GM23338 (cell line): ENCODE results near the gene PDIA3. TPM values are rescaled to one million over a fixed set of nuclear protein-coding genes. Genes with fewer than 3 reads are reported as not detected.

Source experiments
- ATAC-seq: fragments of 200-7000 bp; cut with Tn5 transposase; 3 replicates; pipeline ENCODE4 v1.9.1; 2020
- DNase-seq: peaks from one replicate; pipeline ENCODE4 v3.0.0-alpha.2; 2015; ENCODE audit warnings: low spot score
- H2AFZ ChIP-seq: fragments of 200-600 bp; sonication (generic); 2 replicates; pipeline ENCODE4 v1.8.0; 2016; ENCODE audit warnings: antibody characterized with exemption, mild to moderate bottlenecking, moderate library complexity
- H3F3A ChIP-seq: fragments of 200-600 bp; sonication (generic); replicated peaks from 2 replicates; pipeline ENCODE4 v1.8.0; 2017; ENCODE audit warnings: antibody characterized with exemption, mixed run types, low read depth
- H3K27ac ChIP-seq: fragments of 200-600 bp; sonication (generic); 2 replicates; pipeline ENCODE4 v1.6.1; 2016; ENCODE audit warnings: low read depth
- H3K27me3 ChIP-seq: fragments of 200-600 bp; sonication (generic); 2 replicates; pipeline ENCODE4 v1.8.0; 2016; ENCODE audit warnings: mild to moderate bottlenecking, mixed run types, moderate library complexity; ENCODE audit not compliant: insufficient read depth
- H3K36me3 ChIP-seq: fragments of 200-600 bp; sonication (generic); 2 replicates; pipeline ENCODE4 v1.8.0; 2016; ENCODE audit warnings: mild to moderate bottlenecking; ENCODE audit not compliant: insufficient read depth
- H3K4me1 ChIP-seq: fragments of 200-600 bp; sonication (generic); 2 replicates; pipeline ENCODE4 v1.8.0; 2016; ENCODE audit warnings: mild to moderate bottlenecking, moderate library complexity; ENCODE audit not compliant: insufficient read depth
- H3K4me2 ChIP-seq: fragments of 200-600 bp; sonication (generic); 2 replicates; pipeline ENCODE4 v1.7.1; 2017; ENCODE audit warnings: mixed run types
- H3K4me3 ChIP-seq: fragments of 200-600 bp; sonication (generic); 2 replicates; pipeline ENCODE4 v1.6.1; 2016; ENCODE audit warnings: mixed run types
- H3K79me2 ChIP-seq: fragments of 200-600 bp; sonication (generic); replicated peaks from 2 replicates; pipeline ENCODE4 v1.8.0; 2017; ENCODE audit warnings: mild to moderate bottlenecking; ENCODE audit not compliant: insufficient read depth
- H3K9me2 ChIP-seq: fragments of 200-600 bp; sonication (generic); 2 replicates; pipeline ENCODE4 v1.8.0; 2017; ENCODE audit not compliant: insufficient read depth
- H4K20me1 ChIP-seq: fragments of 200-600 bp; sonication (generic); replicated peaks from 2 replicates; pipeline ENCODE4 v1.8.0; 2017; ENCODE audit warnings: mild to moderate bottlenecking; ENCODE audit not compliant: insufficient read depth
- H3K27ac Mint-ChIP-seq: 2 replicates; pipeline ENCODE4 v1.8.0; 2020; ENCODE audit warnings: inconsistent platforms, mild to moderate bottlenecking, moderate library complexity, mixed read lengths
- H3K27me3 Mint-ChIP-seq: 3 replicates; pipeline ENCODE4 v1.8.0; 2022; ENCODE audit warnings: low read depth, mild to moderate bottlenecking, moderate library complexity, mixed read lengths, inconsistent platforms; ENCODE audit not compliant: insufficient read depth, poor library complexity
- H3K36me3 Mint-ChIP-seq: 3 replicates; pipeline ENCODE4 v1.8.0; 2021; ENCODE audit warnings: low read depth, mild to moderate bottlenecking, inconsistent platforms, moderate library complexity, mixed read lengths
- H3K4me1 Mint-ChIP-seq: 3 replicates; pipeline ENCODE4 v1.8.0; 2020; ENCODE audit warnings: mild to moderate bottlenecking, inconsistent platforms, mixed read lengths
- H3K4me3 Mint-ChIP-seq: 3 replicates; pipeline ENCODE4 v1.8.0; 2021; ENCODE audit warnings: moderate library complexity, mild to moderate bottlenecking, inconsistent platforms, mixed read lengths
- H3K9me3 Mint-ChIP-seq: 3 replicates; pipeline ENCODE4 v1.8.0; 2020; ENCODE audit warnings: moderate library complexity, mild to moderate bottlenecking, inconsistent platforms, mixed read lengths
- CREB1 ChIP-seq: fragments of 250-450 bp; sonication (Bioruptor Pico); IDR thresholded peaks from 2 replicates; pipeline ENCODE4 v1.5.0; 2020; ENCODE audit warnings: low read depth, mild to moderate bottlenecking, moderate library complexity
- JUNB ChIP-seq: IDR thresholded peaks from one replicate; pipeline ENCODE4 v1.6.1; 2016; ENCODE audit warnings: antibody characterized with exemption; ENCODE audit not compliant: unreplicated experiment
- NANOG ChIP-seq: IDR thresholded peaks from 2 replicates; pipeline ENCODE4 v1.6.1; 2016; ENCODE audit warnings: antibody characterized with exemption, borderline replicate concordance
- STAT1 ChIP-seq: IDR thresholded peaks from one replicate; pipeline ENCODE4 v1.6.1; 2016; ENCODE audit warnings: antibody characterized with exemption; ENCODE audit not compliant: unreplicated experiment
- ZNF331 ChIP-seq: fragments of 250-450 bp; sonication (Bioruptor Pico); IDR thresholded peaks from 2 replicates; pipeline ENCODE4 v1.5.0; 2020; ENCODE audit warnings: low read depth, mild to moderate bottlenecking, moderate library complexity
- polyA plus RNA-seq: library from polyadenylated mRNA; unstranded; fragments of >200 nt; fragmentation: Nextera tagmentation; extraction: Ambion mirVana; gene quantifications from 2 replicates; pipeline ENCODE4 v1.2.1, GENCODE V29; 2016
- total RNA-seq: library from RNA; depleted of rRNA; stranded (reverse); fragments of >200 nt; shearing (Covaris generic); gene quantifications from 2 replicates; pipeline ENCODE4 v1.2.3, GENCODE V29; 2014
- TF ChIP-seq, protein P1 (sequence below): IDR thresholded peaks from 2 replicates; pipeline ENCODE4 v1.6.1; 2016; ENCODE audit warnings: antibody characterized with exemption
- TF ChIP-seq, protein P2 (sequence below): IDR thresholded peaks from one replicate; pipeline ENCODE4 v1.6.1; 2018; ENCODE audit warnings: antibody characterized with exemption; ENCODE audit not compliant: unreplicated experiment
- TF ChIP-seq, protein P3 (sequence below): fragments of 250-450 bp; sonication (Bioruptor Pico); IDR thresholded peaks from 2 replicates; pipeline ENCODE4 v1.5.0; 2020; ENCODE audit warnings: mild to moderate bottlenecking, moderate library complexity

Gene PDIA3
- total and polyA plus RNA-seq, 2 experiments from 2014 or later = 363 to 631 TPM

DNA sequence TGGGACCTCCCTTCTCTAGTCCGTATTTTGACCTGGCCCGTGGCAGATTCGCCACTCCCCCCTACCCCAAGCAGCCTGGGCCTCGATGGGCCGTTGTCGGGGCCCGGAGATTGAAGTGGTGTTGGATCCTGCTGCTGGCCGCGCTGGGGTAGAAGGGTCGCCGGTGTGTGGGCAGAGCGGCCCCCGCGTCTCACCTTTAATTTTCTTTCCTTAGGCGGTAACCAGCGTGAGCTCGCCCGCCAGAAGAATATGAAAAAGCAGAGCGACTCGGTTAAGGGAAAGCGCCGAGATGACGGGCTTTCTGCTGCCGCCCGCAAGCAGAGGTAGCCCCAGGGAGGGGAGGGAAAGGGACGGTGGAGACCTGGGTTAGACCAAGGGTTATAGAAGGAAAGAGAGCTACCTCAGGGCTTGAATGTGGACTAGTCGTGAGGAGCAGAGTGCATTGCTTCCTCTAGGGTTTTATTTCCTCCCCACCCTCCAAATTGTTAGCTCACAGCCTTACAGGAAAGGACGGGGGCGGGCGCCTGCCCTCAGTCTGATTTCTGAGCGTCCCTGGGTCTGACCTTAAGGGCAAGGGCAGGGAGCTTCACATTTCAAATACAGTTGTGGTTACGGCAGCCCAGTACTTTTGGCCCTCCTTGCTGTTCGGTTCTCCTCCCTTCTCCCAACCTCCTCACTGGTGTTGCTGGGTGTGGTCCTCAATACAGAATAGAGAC, 46.7 kb downstream of the PDIA3 start:
- H2AFZ ChIP-seq = no peak overlapping the region
- H3K9me2 ChIP-seq = no peaks in the 10 kb centered on the region
- Mint-ChIP-seq H3K4me1 (peaks cover 38% of the 10 kb centered on the region), H3K27ac (peak overlapping the region; percentile 99), H3K27me3 (peaks cover 24% of the 10 kb centered on the region), H3K9me3 (no peaks in the 10 kb centered on the region), H3K4me3 (peak overlapping the region; percentile 98), H3K36me3 (peaks cover 52% of the 10 kb centered on the region)
- H3K4me1 ChIP-seq = peaks cover 22% of the 10 kb centered on the region
- peaks cover 21% of the 10 kb centered on the region for H3K36me3 ChIP-seq
- peaks cover 19% of the 10 kb centered on the region; the same call in 1 of the 2 replicates for H4K20me1 ChIP-seq
- TF ChIP-seq, protein P1, sequence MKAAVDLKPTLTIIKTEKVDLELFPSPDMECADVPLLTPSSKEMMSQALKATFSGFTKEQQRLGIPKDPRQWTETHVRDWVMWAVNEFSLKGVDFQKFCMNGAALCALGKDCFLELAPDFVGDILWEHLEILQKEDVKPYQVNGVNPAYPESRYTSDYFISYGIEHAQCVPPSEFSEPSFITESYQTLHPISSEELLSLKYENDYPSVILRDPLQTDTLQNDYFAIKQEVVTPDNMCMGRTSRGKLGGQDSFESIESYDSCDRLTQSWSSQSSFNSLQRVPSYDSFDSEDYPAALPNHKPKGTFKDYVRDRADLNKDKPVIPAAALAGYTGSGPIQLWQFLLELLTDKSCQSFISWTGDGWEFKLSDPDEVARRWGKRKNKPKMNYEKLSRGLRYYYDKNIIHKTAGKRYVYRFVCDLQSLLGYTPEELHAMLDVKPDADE = no peak
- TF ChIP-seq ZNF331 (CRISPR knock-in tag) (no peak), STAT1 (no peak), CREB1 (CRISPR knock-in tag) (no peak), JUNB (no peak), NANOG (no peak)
- TF ChIP-seq, protein P2, sequence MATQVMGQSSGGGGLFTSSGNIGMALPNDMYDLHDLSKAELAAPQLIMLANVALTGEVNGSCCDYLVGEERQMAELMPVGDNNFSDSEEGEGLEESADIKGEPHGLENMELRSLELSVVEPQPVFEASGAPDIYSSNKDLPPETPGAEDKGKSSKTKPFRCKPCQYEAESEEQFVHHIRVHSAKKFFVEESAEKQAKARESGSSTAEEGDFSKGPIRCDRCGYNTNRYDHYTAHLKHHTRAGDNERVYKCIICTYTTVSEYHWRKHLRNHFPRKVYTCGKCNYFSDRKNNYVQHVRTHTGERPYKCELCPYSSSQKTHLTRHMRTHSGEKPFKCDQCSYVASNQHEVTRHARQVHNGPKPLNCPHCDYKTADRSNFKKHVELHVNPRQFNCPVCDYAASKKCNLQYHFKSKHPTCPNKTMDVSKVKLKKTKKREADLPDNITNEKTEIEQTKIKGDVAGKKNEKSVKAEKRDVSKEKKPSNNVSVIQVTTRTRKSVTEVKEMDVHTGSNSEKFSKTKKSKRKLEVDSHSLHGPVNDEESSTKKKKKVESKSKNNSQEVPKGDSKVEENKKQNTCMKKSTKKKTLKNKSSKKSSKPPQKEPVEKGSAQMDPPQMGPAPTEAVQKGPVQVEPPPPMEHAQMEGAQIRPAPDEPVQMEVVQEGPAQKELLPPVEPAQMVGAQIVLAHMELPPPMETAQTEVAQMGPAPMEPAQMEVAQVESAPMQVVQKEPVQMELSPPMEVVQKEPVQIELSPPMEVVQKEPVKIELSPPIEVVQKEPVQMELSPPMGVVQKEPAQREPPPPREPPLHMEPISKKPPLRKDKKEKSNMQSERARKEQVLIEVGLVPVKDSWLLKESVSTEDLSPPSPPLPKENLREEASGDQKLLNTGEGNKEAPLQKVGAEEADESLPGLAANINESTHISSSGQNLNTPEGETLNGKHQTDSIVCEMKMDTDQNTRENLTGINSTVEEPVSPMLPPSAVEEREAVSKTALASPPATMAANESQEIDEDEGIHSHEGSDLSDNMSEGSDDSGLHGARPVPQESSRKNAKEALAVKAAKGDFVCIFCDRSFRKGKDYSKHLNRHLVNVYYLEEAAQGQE = no peak
- TF ChIP-seq, protein P3, sequence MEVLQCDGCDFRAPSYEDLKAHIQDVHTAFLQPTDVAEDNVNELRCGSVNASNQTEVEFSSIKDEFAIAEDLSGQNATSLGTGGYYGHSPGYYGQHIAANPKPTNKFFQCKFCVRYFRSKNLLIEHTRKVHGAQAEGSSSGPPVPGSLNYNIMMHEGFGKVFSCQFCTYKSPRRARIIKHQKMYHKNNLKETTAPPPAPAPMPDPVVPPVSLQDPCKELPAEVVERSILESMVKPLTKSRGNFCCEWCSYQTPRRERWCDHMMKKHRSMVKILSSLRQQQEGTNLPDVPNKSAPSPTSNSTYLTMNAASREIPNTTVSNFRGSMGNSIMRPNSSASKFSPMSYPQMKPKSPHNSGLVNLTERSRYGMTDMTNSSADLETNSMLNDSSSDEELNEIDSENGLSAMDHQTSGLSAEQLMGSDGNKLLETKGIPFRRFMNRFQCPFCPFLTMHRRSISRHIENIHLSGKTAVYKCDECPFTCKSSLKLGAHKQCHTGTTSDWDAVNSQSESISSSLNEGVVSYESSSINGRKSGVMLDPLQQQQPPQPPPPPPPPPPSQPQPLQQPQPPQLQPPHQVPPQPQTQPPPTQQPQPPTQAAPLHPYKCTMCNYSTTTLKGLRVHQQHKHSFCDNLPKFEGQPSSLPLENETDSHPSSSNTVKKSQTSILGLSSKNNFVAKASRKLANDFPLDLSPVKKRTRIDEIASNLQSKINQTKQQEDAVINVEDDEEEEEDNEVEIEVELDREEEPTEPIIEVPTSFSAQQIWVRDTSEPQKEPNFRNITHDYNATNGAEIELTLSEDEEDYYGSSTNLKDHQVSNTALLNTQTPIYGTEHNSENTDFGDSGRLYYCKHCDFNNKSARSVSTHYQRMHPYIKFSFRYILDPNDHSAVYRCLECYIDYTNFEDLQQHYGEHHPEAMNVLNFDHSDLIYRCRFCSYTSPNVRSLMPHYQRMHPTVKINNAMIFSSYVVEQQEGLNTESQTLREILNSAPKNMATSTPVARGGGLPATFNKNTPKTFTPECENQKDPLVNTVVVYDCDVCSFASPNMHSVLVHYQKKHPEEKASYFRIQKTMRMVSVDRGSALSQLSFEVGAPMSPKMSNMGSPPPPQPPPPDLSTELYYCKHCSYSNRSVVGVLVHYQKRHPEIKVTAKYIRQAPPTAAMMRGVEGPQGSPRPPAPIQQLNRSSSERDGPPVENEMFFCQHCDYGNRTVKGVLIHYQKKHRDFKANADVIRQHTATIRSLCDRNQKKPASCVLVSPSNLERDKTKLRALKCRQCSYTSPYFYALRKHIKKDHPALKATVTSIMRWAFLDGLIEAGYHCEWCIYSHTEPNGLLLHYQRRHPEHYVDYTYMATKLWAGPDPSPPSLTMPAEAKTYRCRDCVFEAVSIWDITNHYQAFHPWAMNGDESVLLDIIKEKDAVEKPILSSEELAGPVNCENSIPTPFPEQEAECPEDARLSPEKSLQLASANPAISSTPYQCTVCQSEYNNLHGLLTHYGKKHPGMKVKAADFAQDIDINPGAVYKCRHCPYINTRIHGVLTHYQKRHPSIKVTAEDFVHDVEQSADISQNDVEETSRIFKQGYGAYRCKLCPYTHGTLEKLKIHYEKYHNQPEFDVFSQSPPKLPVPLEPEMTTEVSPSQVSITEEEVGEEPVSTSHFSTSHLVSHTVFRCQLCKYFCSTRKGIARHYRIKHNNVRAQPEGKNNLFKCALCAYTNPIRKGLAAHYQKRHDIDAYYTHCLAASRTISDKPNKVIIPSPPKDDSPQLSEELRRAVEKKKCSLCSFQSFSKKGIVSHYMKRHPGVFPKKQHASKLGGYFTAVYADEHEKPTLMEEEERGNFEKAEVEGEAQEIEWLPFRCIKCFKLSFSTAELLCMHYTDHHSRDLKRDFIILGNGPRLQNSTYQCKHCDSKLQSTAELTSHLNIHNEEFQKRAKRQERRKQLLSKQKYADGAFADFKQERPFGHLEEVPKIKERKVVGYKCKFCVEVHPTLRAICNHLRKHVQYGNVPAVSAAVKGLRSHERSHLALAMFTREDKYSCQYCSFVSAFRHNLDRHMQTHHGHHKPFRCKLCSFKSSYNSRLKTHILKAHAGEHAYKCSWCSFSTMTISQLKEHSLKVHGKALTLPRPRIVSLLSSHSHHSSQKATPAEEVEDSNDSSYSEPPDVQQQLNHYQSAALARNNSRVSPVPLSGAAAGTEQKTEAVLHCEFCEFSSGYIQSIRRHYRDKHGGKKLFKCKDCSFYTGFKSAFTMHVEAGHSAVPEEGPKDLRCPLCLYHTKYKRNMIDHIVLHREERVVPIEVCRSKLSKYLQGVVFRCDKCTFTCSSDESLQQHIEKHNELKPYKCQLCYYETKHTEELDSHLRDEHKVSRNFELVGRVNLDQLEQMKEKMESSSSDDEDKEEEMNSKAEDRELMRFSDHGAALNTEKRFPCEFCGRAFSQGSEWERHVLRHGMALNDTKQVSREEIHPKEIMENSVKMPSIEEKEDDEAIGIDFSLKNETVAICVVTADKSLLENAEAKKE = no peak
- peaks cover 19% of the 10 kb centered on the region for H3K79me2 ChIP-seq
- peak overlapping the region; percentile 96 for H3K27ac ChIP-seq
- peak overlapping the region; percentile 100 for H3K4me3 ChIP-seq
- H3F3A ChIP-seq = peaks cover 16% of the 10 kb centered on the region; the same call in 1 of the 2 replicates
- DNase-seq = peak; percentile 35
- ATAC-seq = peak; percentile 2
- H3K27me3 ChIP-seq = no peaks in the 10 kb centered on the region
- peak overlapping the region; percentile 95 for H3K4me2 ChIP-seq
